WTC11 (cell line): Measurements from ENCODE around the gene INPP5A. TPM values are rescaled to one million over a fixed set of nuclear protein-coding genes. Genes with fewer than 3 reads are reported as not detected.

Source experiments
- ATAC-seq: fragments of 200-7000 bp; cut with Tn5 transposase; 2 replicates; pipeline ENCODE4 v1.10.0; 2021; ENCODE audit warnings: mild to moderate bottlenecking, moderate library complexity
- CTCF ChIA-PET: fragments of 300-600 bp; sonication (Branson Sonifier 250); formaldehyde crosslinking; loops from one replicate; lab custom pipeline; 2021; ENCODE audit warnings: antibody characterized with exemption; lab: Charles Lee
- POLR2A ChIA-PET: fragments of 350-600 bp; sonication (Branson Sonifier 250); formaldehyde crosslinking; loops from one replicate; lab custom pipeline; 2021; ENCODE audit warnings: antibody characterized with exemption; lab: Charles Lee
- DNase-seq: peaks from one replicate; pipeline ENCODE4 v3.0.0; 2021; ENCODE audit warnings: low spot score
- H3K27ac Mint-ChIP-seq: 2 replicates; pipeline ENCODE4 v1.8.0; 2021; ENCODE audit warnings: mixed read lengths
- H3K27me3 Mint-ChIP-seq: 2 replicates; pipeline ENCODE4 v1.8.0; 2021; ENCODE audit warnings: low read depth, mild to moderate bottlenecking, moderate library complexity, mixed read lengths
- H3K36me3 Mint-ChIP-seq: 2 replicates; pipeline ENCODE4 v1.8.0; 2021; ENCODE audit warnings: mixed read lengths
- H3K4me1 Mint-ChIP-seq: 2 replicates; pipeline ENCODE4 v1.8.0; 2022; ENCODE audit warnings: mixed read lengths
- H3K4me3 Mint-ChIP-seq: 2 replicates; pipeline ENCODE4 v1.8.0; 2021; ENCODE audit warnings: mild to moderate bottlenecking, moderate library complexity, mixed read lengths
- H3K9me3 Mint-ChIP-seq: 2 replicates; pipeline ENCODE4 v1.8.0; 2021; ENCODE audit warnings: mixed read lengths
- EMX1 ChIP-seq: fragments of 250-450 bp; sonication (Bioruptor Pico); IDR thresholded peaks from 2 replicates; pipeline ENCODE4 v1.8.0; 2021; ENCODE audit warnings: mild to moderate bottlenecking
- FOXJ3 ChIP-seq: sonication (generic); formaldehyde crosslinking; IDR thresholded peaks from 2 replicates; pipeline ENCODE4 v1.9.0; 2021; ENCODE audit warnings: missing genetic modification reagents, mild to moderate bottlenecking, borderline replicate concordance
- FOXP1 ChIP-seq: sonication (generic); formaldehyde crosslinking; IDR thresholded peaks from 2 replicates; pipeline ENCODE4 v1.8.0; 2022; ENCODE audit warnings: missing genetic modification reagents, mild to moderate bottlenecking, moderate library complexity, borderline replicate concordance
- GTF2I ChIP-seq: fragments of 250-450 bp; sonication (Bioruptor Pico); conservative IDR thresholded peaks from 2 replicates; pipeline ENCODE4 v1.4.0; 2021; ENCODE audit warnings: mild to moderate bottlenecking
- JAZF1 ChIP-seq: fragments of 250-450 bp; sonication (Bioruptor Pico); IDR thresholded peaks from 2 replicates; pipeline ENCODE4 v1.9.0; 2021; ENCODE audit warnings: moderate library complexity, mild to moderate bottlenecking, inconsistent platforms
- MYBL2 ChIP-seq: sonication (generic); formaldehyde crosslinking; IDR thresholded peaks from 2 replicates; pipeline ENCODE4 v1.8.1; 2023; ENCODE audit warnings: mild to moderate bottlenecking, moderate library complexity, missing genetic modification reagents
- PRRX2 ChIP-seq: fragments of 250-450 bp; sonication (Bioruptor Pico); IDR thresholded peaks from 2 replicates; pipeline ENCODE4 v1.8.0; 2021; ENCODE audit warnings: mild to moderate bottlenecking
- SMAD3 ChIP-seq: sonication (generic); formaldehyde crosslinking; IDR thresholded peaks from 2 replicates; pipeline ENCODE4 v1.8.0; 2022; ENCODE audit warnings: missing genetic modification reagents, mild to moderate bottlenecking, borderline replicate concordance
- SOX15 ChIP-seq: fragments of 250-450 bp; sonication (Bioruptor Pico); IDR thresholded peaks from 2 replicates; pipeline ENCODE4 v1.9.0; 2021; ENCODE audit warnings: mild to moderate bottlenecking
- TEAD4 ChIP-seq: sonication (generic); formaldehyde crosslinking; IDR thresholded peaks from 2 replicates; pipeline ENCODE4 v1.8.0; 2022; ENCODE audit warnings: mild to moderate bottlenecking, missing genetic modification reagents
- TP53 ChIP-seq: sonication (generic); formaldehyde crosslinking; IDR thresholded peaks from 2 replicates; pipeline ENCODE4 v1.8.1; 2023; ENCODE audit warnings: mild to moderate bottlenecking, missing genetic modification reagents
- ZNF232 ChIP-seq: sonication (generic); formaldehyde crosslinking; IDR thresholded peaks from 2 replicates; pipeline ENCODE4 v1.8.0; 2022; ENCODE audit warnings: mild to moderate bottlenecking, missing genetic modification reagents
- total RNA-seq: library from RNA; stranded (reverse); gene quantifications from 3 replicates; pipeline ENCODE4 v1.2.3, GENCODE V29; 2021
- TF ChIP-seq, protein P1 (sequence below): sonication (generic); formaldehyde crosslinking; IDR thresholded peaks from 2 replicates; pipeline ENCODE4 v1.8.1; 2023; ENCODE audit warnings: mild to moderate bottlenecking, moderate library complexity, missing genetic modification reagents
- TF ChIP-seq, protein P2 (sequence below): sonication (generic); formaldehyde crosslinking; IDR thresholded peaks from 2 replicates; pipeline ENCODE4 v1.8.1; 2023; ENCODE audit warnings: mild to moderate bottlenecking, missing genetic modification reagents
- TF ChIP-seq, protein P3 (sequence below): sonication (generic); formaldehyde crosslinking; IDR thresholded peaks from 2 replicates; pipeline ENCODE4 v1.8.1; 2022; ENCODE audit warnings: mild to moderate bottlenecking, moderate library complexity, missing genetic modification reagents
- TF ChIP-seq, protein P4 (sequence below): sonication (generic); formaldehyde crosslinking; conservative IDR thresholded peaks from 2 replicates; pipeline ENCODE4 v1.8.1; 2023; ENCODE audit warnings: mild to moderate bottlenecking, low read depth, missing genetic modification reagents, moderate library complexity
- TF ChIP-seq, protein P5 (sequence below): fragments of 250-450 bp; sonication (Bioruptor Pico); IDR thresholded peaks from 2 replicates; pipeline ENCODE4 v1.9.0; 2021; ENCODE audit warnings: moderate library complexity, mild to moderate bottlenecking, inconsistent platforms, borderline replicate concordance
- TF ChIP-seq, protein P6 (sequence below): sonication (generic); formaldehyde crosslinking; IDR thresholded peaks from 2 replicates; pipeline ENCODE4 v1.8.0; 2023; ENCODE audit warnings: missing genetic modification reagents, mild to moderate bottlenecking, borderline replicate concordance
- TF ChIP-seq, protein P7 (sequence below): fragments of 250-450 bp; sonication (Bioruptor Pico); conservative IDR thresholded peaks from 2 replicates; pipeline ENCODE4 v1.9.0; 2021; ENCODE audit warnings: mild to moderate bottlenecking

Gene INPP5A
- total RNA-seq, 1 experiment from 2014 or later, result 22.1 TPM

DNA sequence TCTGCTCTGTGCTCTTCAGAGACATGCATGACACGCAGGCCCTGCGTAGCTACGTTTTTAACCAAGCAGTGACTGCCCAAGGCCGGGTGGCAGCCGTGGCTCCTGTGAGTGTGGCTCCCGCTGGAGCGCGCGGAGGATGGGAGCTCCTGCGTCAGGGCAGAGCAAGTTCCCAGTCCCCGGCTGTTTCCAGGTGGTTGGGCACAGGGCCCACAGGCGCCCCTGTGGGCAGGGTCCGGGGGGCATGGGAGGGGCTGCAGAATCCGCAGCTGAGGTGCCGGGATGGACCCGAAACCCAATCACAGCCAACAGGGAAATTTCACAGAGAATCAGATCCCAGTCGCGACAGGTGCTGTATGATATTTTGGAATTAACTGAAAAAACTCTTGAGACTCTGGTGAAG lies 238.6 kb downstream of the INPP5A start (continued):
- TF ChIP-seq GTF2I, result no peak
- TF ChIP-seq, protein P1, sequence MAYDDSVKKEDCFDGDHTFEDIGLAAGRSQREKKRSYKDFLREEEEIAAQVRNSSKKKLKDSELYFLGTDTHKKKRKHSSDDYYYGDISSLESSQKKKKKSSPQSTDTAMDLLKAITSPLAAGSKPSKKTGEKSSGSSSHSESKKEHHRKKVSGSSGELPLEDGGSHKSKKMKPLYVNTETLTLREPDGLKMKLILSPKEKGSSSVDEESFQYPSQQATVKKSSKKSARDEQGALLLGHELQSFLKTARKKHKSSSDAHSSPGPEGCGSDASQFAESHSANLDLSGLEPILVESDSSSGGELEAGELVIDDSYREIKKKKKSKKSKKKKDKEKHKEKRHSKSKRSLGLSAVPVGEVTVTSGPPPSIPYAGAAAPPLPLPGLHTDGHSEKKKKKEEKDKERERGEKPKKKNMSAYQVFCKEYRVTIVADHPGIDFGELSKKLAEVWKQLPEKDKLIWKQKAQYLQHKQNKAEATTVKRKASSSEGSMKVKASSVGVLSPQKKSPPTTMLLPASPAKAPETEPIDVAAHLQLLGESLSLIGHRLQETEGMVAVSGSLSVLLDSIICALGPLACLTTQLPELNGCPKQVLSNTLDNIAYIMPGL (CRISPR knock-in tag), result no peak
- TF ChIP-seq, protein P2, sequence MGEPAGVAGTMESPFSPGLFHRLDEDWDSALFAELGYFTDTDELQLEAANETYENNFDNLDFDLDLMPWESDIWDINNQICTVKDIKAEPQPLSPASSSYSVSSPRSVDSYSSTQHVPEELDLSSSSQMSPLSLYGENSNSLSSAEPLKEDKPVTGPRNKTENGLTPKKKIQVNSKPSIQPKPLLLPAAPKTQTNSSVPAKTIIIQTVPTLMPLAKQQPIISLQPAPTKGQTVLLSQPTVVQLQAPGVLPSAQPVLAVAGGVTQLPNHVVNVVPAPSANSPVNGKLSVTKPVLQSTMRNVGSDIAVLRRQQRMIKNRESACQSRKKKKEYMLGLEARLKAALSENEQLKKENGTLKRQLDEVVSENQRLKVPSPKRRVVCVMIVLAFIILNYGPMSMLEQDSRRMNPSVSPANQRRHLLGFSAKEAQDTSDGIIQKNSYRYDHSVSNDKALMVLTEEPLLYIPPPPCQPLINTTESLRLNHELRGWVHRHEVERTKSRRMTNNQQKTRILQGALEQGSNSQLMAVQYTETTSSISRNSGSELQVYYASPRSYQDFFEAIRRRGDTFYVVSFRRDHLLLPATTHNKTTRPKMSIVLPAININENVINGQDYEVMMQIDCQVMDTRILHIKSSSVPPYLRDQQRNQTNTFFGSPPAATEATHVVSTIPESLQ (CRISPR knock-in tag), result no peak
- TF ChIP-seq TP53 (CRISPR knock-in tag), result no peak
- TF ChIP-seq EMX1 (CRISPR knock-in tag), result no peak
- TF ChIP-seq, protein P3, sequence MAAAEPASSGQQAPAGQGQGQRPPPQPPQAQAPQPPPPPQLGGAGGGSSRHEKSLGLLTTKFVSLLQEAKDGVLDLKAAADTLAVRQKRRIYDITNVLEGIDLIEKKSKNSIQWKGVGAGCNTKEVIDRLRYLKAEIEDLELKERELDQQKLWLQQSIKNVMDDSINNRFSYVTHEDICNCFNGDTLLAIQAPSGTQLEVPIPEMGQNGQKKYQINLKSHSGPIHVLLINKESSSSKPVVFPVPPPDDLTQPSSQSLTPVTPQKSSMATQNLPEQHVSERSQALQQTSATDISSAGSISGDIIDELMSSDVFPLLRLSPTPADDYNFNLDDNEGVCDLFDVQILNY (CRISPR knock-in tag), result no peak
- no peak for TF ChIP-seq MYBL2 (CRISPR knock-in tag)
- no peak for TF ChIP-seq TEAD4
- TF ChIP-seq ZNF232, result no peak
- no peak for TF ChIP-seq SMAD3 (CRISPR knock-in tag)
- no peak for TF ChIP-seq PRRX2 (CRISPR knock-in tag)
- no peak for TF ChIP-seq FOXJ3 (CRISPR knock-in tag)
- no peak for TF ChIP-seq SOX15 (CRISPR knock-in tag)

DNA sequence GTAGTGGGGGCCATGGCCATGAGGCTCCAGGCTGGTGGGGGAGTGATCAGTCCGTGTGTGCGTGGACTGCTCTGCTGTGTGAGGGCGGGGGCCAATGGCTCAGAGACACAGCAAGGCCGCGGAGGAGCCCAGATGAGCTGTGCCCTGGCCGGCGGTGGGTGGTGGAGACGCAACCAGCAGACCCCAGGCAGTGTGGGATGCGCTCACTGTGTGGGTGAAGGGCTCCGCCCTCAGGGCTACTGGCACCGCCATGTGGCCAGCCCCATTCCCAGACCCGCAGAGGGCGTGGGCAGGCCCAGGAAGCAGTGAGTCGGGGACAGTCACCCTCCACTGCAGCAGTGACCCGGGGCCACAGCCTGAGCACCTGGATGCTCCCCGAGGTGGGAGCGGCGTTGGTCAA lies 239.2 kb downstream of the INPP5A start:
- DNase-seq (no peak), ATAC-seq (no peak)
- POLR2A ChIA-PET, result no interaction called here
- no peak overlapping the region for H3K27ac Mint-ChIP-seq
- no peaks in the 10 kb centered on the region for H3K4me1 Mint-ChIP-seq
- H3K9me3 Mint-ChIP-seq, result peaks cover 11% of the 10 kb centered on the region
- TF ChIP-seq, protein P4, sequence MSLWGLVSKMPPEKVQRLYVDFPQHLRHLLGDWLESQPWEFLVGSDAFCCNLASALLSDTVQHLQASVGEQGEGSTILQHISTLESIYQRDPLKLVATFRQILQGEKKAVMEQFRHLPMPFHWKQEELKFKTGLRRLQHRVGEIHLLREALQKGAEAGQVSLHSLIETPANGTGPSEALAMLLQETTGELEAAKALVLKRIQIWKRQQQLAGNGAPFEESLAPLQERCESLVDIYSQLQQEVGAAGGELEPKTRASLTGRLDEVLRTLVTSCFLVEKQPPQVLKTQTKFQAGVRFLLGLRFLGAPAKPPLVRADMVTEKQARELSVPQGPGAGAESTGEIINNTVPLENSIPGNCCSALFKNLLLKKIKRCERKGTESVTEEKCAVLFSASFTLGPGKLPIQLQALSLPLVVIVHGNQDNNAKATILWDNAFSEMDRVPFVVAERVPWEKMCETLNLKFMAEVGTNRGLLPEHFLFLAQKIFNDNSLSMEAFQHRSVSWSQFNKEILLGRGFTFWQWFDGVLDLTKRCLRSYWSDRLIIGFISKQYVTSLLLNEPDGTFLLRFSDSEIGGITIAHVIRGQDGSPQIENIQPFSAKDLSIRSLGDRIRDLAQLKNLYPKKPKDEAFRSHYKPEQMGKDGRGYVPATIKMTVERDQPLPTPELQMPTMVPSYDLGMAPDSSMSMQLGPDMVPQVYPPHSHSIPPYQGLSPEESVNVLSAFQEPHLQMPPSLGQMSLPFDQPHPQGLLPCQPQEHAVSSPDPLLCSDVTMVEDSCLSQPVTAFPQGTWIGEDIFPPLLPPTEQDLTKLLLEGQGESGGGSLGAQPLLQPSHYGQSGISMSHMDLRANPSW (CRISPR knock-in tag), result no peak
- TF ChIP-seq, protein P5, sequence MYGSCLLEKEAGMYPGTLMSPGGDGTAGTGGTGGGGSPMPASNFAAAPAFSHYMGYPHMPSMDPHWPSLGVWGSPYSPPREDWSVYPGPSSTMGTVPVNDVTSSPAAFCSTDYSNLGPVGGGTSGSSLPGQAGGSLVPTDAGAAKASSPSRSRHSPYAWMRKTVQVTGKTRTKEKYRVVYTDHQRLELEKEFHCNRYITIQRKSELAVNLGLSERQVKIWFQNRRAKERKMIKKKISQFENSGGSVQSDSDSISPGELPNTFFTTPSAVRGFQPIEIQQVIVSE, result no peak
- TF ChIP-seq FOXP1, result no peak
- no peak for TF ChIP-seq FOXJ3 (CRISPR knock-in tag)
- TF ChIP-seq, protein P6, sequence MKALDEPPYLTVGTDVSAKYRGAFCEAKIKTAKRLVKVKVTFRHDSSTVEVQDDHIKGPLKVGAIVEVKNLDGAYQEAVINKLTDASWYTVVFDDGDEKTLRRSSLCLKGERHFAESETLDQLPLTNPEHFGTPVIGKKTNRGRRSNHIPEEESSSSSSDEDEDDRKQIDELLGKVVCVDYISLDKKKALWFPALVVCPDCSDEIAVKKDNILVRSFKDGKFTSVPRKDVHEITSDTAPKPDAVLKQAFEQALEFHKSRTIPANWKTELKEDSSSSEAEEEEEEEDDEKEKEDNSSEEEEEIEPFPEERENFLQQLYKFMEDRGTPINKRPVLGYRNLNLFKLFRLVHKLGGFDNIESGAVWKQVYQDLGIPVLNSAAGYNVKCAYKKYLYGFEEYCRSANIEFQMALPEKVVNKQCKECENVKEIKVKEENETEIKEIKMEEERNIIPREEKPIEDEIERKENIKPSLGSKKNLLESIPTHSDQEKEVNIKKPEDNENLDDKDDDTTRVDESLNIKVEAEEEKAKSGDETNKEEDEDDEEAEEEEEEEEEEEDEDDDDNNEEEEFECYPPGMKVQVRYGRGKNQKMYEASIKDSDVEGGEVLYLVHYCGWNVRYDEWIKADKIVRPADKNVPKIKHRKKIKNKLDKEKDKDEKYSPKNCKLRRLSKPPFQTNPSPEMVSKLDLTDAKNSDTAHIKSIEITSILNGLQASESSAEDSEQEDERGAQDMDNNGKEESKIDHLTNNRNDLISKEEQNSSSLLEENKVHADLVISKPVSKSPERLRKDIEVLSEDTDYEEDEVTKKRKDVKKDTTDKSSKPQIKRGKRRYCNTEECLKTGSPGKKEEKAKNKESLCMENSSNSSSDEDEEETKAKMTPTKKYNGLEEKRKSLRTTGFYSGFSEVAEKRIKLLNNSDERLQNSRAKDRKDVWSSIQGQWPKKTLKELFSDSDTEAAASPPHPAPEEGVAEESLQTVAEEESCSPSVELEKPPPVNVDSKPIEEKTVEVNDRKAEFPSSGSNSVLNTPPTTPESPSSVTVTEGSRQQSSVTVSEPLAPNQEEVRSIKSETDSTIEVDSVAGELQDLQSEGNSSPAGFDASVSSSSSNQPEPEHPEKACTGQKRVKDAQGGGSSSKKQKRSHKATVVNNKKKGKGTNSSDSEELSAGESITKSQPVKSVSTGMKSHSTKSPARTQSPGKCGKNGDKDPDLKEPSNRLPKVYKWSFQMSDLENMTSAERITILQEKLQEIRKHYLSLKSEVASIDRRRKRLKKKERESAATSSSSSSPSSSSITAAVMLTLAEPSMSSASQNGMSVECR (CRISPR knock-in tag), result no peak
- no peak for TF ChIP-seq PRRX2 (CRISPR knock-in tag)
- TF ChIP-seq JAZF1 (CRISPR knock-in tag), result no peak
- TF ChIP-seq, protein P7, sequence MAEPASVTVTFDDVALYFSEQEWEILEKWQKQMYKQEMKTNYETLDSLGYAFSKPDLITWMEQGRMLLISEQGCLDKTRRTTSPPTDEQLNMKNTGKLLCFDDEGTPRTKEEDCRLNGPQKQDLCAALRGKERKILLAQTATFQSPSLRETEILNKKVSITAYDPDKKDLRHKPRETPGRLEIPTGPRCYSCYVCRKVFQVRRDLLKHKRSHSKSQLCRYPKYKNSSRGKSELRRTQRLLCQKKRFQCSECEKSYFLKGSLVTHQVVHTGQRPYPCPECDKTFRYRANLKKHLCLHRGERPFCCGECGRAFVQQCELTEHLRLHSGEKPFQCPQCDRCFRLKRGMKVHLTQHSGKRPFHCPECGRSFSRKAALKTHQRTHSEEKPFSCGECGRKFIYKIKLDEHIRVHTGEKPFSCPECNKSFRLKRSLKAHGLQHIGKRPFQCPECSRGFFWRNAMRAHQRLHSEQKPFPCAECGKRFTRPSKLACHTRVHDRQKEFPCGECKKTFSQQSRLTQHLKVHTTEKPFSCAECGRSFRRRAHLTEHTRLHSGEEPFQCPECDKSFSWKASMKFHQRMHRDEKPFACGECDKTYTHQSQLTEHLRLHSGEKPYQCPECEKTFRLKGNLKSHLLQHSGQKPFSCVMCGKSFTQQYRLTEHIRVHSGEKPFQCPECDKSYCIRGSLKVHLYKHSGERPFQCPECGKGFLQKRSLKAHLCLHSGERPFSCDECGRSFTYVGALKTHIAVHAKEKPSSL (CRISPR knock-in tag), result no peak
- H3K4me3 Mint-ChIP-seq, result no peak overlapping the region
- CTCF ChIA-PET, result interaction anchor here (0.6 to 1.5 kb wide), 2 partner anchors 31 to 122 kb away, joined by 3 to 5 read pairs; no protein-coding TSS in a partner anchor
- peaks cover 11% of the 10 kb centered on the region for H3K36me3 Mint-ChIP-seq
- peaks cover 4% of the 10 kb centered on the region for H3K27me3 Mint-ChIP-seq
